CD4-positive, alpha-beta T cell (primary cell): ENCODE measurements around the gene BRPF3. TPM values are rescaled to one million over a fixed set of nuclear protein-coding genes. Genes with fewer than 3 reads are reported as not detected.

Experiments
- ATAC-seq: fragments of 200-7000 bp; cut with Tn5 transposase; one replicate; pipeline ENCODE4 v1.10.0; 2022; ENCODE audit warnings: mild to moderate bottlenecking; ENCODE audit not compliant: poor library complexity
- CTCF ChIA-PET: fragments of 350-600 bp; sonication (Branson Sonifier 250); formaldehyde crosslinking; loops from one replicate; lab custom pipeline; 2021; ENCODE audit warnings: antibody characterized with exemption, inconsistent platforms; lab: Charles Lee
- POLR2A ChIA-PET: fragments of 350-600 bp; sonication (Branson Sonifier 250); formaldehyde crosslinking; loops from one replicate; lab custom pipeline; 2021; ENCODE audit warnings: antibody characterized with exemption, inconsistent platforms; lab: Charles Lee
- DNase-seq, 14 experiments: peaks; one replicate each; pipeline ENCODE4 v3.0.0-alpha.2; 2013 to 2020; ENCODE audit warnings: mixed read lengths in 2 of 14
- H3K27ac ChIP-seq, 2 donors: one replicate each; pipeline versions ENCODE4 v1.5.1 to v1.7.0; 2013; ENCODE audit warnings: low read length in 2 of 2, low read depth in 1 of 2, mild to moderate bottlenecking in 1 of 2
- H3K27me3 ChIP-seq, 2 experiments: 1 replicate in 1 of 2; 2 replicates in 1 of 2; pipeline versions ENCODE4 v1.6.1 to v1.7.0; 2013; ENCODE audit warnings: low read length in 2 of 2, control low read depth in 1 of 2, mild to moderate bottlenecking in 1 of 2, moderate library complexity in 1 of 2; ENCODE audit not compliant: insufficient read depth in 2 of 2, control insufficient read depth in 1 of 2
- H3K36me3 ChIP-seq: one replicate; pipeline ENCODE4 v1.6.1; 2013; ENCODE audit warnings: low read length, control low read depth; ENCODE audit not compliant: insufficient read depth
- H3K4me1 ChIP-seq: one replicate; pipeline ENCODE4 v1.6.1; 2013; ENCODE audit warnings: low read length, control low read depth; ENCODE audit not compliant: insufficient read depth
- H3K4me3 ChIP-seq: one replicate; pipeline ENCODE4 v1.5.1; 2013; ENCODE audit warnings: mild to moderate bottlenecking, low read length, moderate library complexity
- H3K9me3 ChIP-seq, 2 experiments: 1 replicate in 1 of 2; 2 replicates in 1 of 2; pipeline versions ENCODE4 v1.6.1 to v1.7.0; 2013; ENCODE audit warnings: low read length in 2 of 2, mild to moderate bottlenecking in 2 of 2, control low read depth in 1 of 2, moderate library complexity in 1 of 2; ENCODE audit not compliant: control insufficient read depth in 1 of 2, insufficient read depth in 1 of 2
- H3K27ac Mint-ChIP-seq: one replicate; pipeline ENCODE4 v1.8.0; 2020; ENCODE audit warnings: mixed read lengths
- H3K27me3 Mint-ChIP-seq: one replicate; pipeline ENCODE4 v1.8.0; 2021; ENCODE audit warnings: mixed read lengths
- H3K36me3 Mint-ChIP-seq: one replicate; pipeline ENCODE4 v1.8.0; 2021; ENCODE audit warnings: low read depth, mixed read lengths
- H3K4me1 Mint-ChIP-seq: one replicate; pipeline ENCODE4 v1.8.0; 2021; ENCODE audit warnings: low read depth, mixed read lengths
- H3K4me3 Mint-ChIP-seq: one replicate; pipeline ENCODE4 v1.8.0; 2020; ENCODE audit warnings: mild to moderate bottlenecking, mixed read lengths
- H3K9me3 Mint-ChIP-seq: one replicate; pipeline ENCODE4 v1.8.0; 2020; ENCODE audit warnings: mixed read lengths
- intact Hi-C, 2 experiments: fragments of 100-400 bp; cut with DNase I in 1 of 2; cut with micrococcal nuclease in 1 of 2; formaldehyde crosslinking; loops; one replicate each; pipeline versions ENCODE4 v1.15.1 to v1.9.0; 2023 to 2025; cut with DNase I, micrococcal nuclease
- total RNA-seq, 174 experiments: library from RNA in 2 of 174; stranded (reverse) in 2 of 174; gene quantifications; one replicate each; pipeline ENCODE4 v1.2.3 and lab custom pipeline; 2021 to 2026
- TF ChIP-seq, protein P1 (sequence below): fragments of 200-600 bp; IDR thresholded peaks from one replicate; pipeline ENCODE4 v1.8.0; 2022; ENCODE audit warnings: antibody characterized with exemption, mild to moderate bottlenecking

The BRPF3 gene
- total RNA-seq, 2 experiments from 2014 or later, result 39.0 to 41.6 TPM

- no peaks in the 10 kb centered on the region for H3K9me3 ChIP-seq
- H3K4me1 ChIP-seq, result peaks cover 4% of the 10 kb centered on the region
- TF ChIP-seq, protein P1, sequence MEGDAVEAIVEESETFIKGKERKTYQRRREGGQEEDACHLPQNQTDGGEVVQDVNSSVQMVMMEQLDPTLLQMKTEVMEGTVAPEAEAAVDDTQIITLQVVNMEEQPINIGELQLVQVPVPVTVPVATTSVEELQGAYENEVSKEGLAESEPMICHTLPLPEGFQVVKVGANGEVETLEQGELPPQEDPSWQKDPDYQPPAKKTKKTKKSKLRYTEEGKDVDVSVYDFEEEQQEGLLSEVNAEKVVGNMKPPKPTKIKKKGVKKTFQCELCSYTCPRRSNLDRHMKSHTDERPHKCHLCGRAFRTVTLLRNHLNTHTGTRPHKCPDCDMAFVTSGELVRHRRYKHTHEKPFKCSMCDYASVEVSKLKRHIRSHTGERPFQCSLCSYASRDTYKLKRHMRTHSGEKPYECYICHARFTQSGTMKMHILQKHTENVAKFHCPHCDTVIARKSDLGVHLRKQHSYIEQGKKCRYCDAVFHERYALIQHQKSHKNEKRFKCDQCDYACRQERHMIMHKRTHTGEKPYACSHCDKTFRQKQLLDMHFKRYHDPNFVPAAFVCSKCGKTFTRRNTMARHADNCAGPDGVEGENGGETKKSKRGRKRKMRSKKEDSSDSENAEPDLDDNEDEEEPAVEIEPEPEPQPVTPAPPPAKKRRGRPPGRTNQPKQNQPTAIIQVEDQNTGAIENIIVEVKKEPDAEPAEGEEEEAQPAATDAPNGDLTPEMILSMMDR, result no peak
- intact Hi-C loops, result no loop called here
- peaks cover 93% of the 10 kb centered on the region for H3K36me3 ChIP-seq
- no peaks in the 10 kb centered on the region for H3K9me3 Mint-ChIP-seq
- no peaks in the 10 kb centered on the region for H3K27me3 Mint-ChIP-seq
- ChIA-PET POLR2A (no interaction called here), CTCF (no interaction called here)
- H3K4me3 ChIP-seq, result no peak overlapping the region
- H3K36me3 Mint-ChIP-seq, result peaks cover 99% of the 10 kb centered on the region
- H3K27me3 ChIP-seq, result no peaks in the 10 kb centered on the region
- no peak overlapping the region for H3K4me3 Mint-ChIP-seq
- H3K4me1 Mint-ChIP-seq, result peaks cover 20% of the 10 kb centered on the region
- H3K27ac ChIP-seq, result no peak overlapping the region
- no peak overlapping the region for H3K27ac Mint-ChIP-seq
- DNase-seq (no peak), ATAC-seq (no peak)
These were observed 13.6 kb downstream of the BRPF3 start for GRCh38 chr6:36210182-36210581.

- intact Hi-C loops, result no loop called here
- peaks cover 93% of the 10 kb centered on the region for H3K36me3 ChIP-seq
These were observed 14.5 kb downstream of the BRPF3 start for GRCh38 chr6:36210886-36211595.

GRCh38 chr6:36216559-36216958 is 20.0 kb downstream of the BRPF3 start:
- POLR2A ChIA-PET, result no interaction called here
- peaks cover 96% of the 10 kb centered on the region for H3K36me3 Mint-ChIP-seq

More at GRCh38 chr6:36210886-36211595, 14.5 kb downstream of the BRPF3 start:
- ATAC-seq (no peak), DNase-seq (no peak)
- H3K27ac Mint-ChIP-seq, result no peak overlapping the region
- Histone ChIP-seq H3K9me3 (no peaks in the 10 kb centered on the region), H3K27me3 (no peaks in the 10 kb centered on the region), H3K4me1 (no peaks in the 10 kb centered on the region), H3K4me3 (no peak overlapping the region), H3K27ac (no peak overlapping the region)
- POLR2A ChIA-PET, result no interaction called here
- CTCF ChIA-PET, result no interaction called here
- H3K36me3 Mint-ChIP-seq, result peaks cover 99% of the 10 kb centered on the region
- H3K9me3 Mint-ChIP-seq, result no peaks in the 10 kb centered on the region
- no peaks in the 10 kb centered on the region for H3K27me3 Mint-ChIP-seq
- H3K4me1 Mint-ChIP-seq, result peaks cover 12% of the 10 kb centered on the region
- H3K4me3 Mint-ChIP-seq, result no peak overlapping the region
- TF ChIP-seq, protein P1, result no peak

More at GRCh38 chr6:36216559-36216958, 20.0 kb downstream of the BRPF3 start:
- no peaks in the 10 kb centered on the region for H3K9me3 Mint-ChIP-seq
- Histone ChIP-seq H3K27ac (no peak overlapping the region), H3K36me3 (peaks cover 79% of the 10 kb centered on the region), H3K27me3 (no peaks in the 10 kb centered on the region), H3K9me3 (no peaks in the 10 kb centered on the region), H3K4me3 (no peak overlapping the region), H3K4me1 (no peaks in the 10 kb centered on the region)
- no peak overlapping the region for H3K4me3 Mint-ChIP-seq
- CTCF ChIA-PET, result no interaction called here
- no peak for ATAC-seq
- no peak overlapping the region for H3K27ac Mint-ChIP-seq
- H3K4me1 Mint-ChIP-seq, result no peaks in the 10 kb centered on the region
- intact Hi-C loops, result no loop called here
- TF ChIP-seq, protein P1, result no peak
- DNase-seq, result no peak
- no peaks in the 10 kb centered on the region for H3K27me3 Mint-ChIP-seq
